ENCODE data around the gene PTPN7.

PTPN7 gene

GRCh38 chr1:202101184-202101583 is 59.2 kb downstream of the PTPN7 start:
- DNase-seq: no peak
